Right cardiac atrium (tissue), 5 donors: Measurements from ENCODE around the gene CABLES1. TPM values are rescaled to one million over a fixed set of nuclear protein-coding genes. Genes with fewer than 3 reads are reported as not detected.
A peak's percentile ranks its signal among the peaks of the same experiment; 100 is the strongest.

Experiments
- ATAC-seq, 2 donors: fragments of 200-7000 bp; cut with Tn5 transposase; one replicate each; pipeline versions ENCODE4 v1.8.0 to v1.9.1; 2020; ENCODE audit warnings: moderate library complexity in 2 of 2, mild to moderate bottlenecking in 1 of 2
- DNase-seq, 3 donors: peaks; one replicate each; pipeline ENCODE4 v3.0.0-alpha.2; 2020
- H3K27ac ChIP-seq: one replicate; pipeline ENCODE4 v1.5.1; 2013; ENCODE audit warnings: mild to moderate bottlenecking, low read length, control low read depth, moderate library complexity
- H3K27me3 ChIP-seq: one replicate; pipeline ENCODE4 v1.6.1; 2013; ENCODE audit not compliant: control insufficient read depth, insufficient read depth
- H3K4me1 ChIP-seq: one replicate; pipeline ENCODE4 v1.6.1; 2013; ENCODE audit warnings: low read length; ENCODE audit not compliant: control insufficient read depth, insufficient read depth
- H3K4me3 ChIP-seq: one replicate; pipeline ENCODE4 v1.5.1; 2013; ENCODE audit warnings: low read length, control low read depth
- H3K9me3 ChIP-seq: one replicate; pipeline ENCODE4 v1.6.1; 2013; ENCODE audit warnings: low read length; ENCODE audit not compliant: control insufficient read depth
- WGBS: extraction: QIAGEN DNeasy Blood & Tissue Kit; methylation state at CpG from one replicate; pipeline ENCODE4 v1.1.7; 2013; 5-methylcytosine and 5-hydroxymethylcytosine counted together
- intact Hi-C, 4 donors: fragments of 100-400 bp; cut with DNase I; formaldehyde crosslinking; loops; one replicate each; pipeline versions ENCODE4 v1.11.0 to v1.14.0; 2022 to 2023
- polyA plus RNA-seq: library from polyadenylated mRNA; stranded (reverse); fragments of 200-250 nt; gene quantifications from one replicate; pipeline ENCODE4 v1.2.3, GENCODE V29; 2013
- total RNA-seq, 4 donors: library from RNA; stranded (reverse); fragmentation: NEBNext Ultra II Directional; extraction: Animal tissue kit (Norgen Biotek cat#: 25700); gene quantifications; one replicate each; pipeline ENCODE4 v1.2.1, GENCODE V29; 2021
- donor health status: healthy with polysubstance abuse.
- donor health status: DM: no; HTN: yes; CAD: no.
- donor health status: DM: no; HTN: no; CAD: no.
- donor health status: DM: no; HTN: yes; CAD: no; lungs with severe emphysema.
- donor health status: DM: yes; HTN: yes; CAD: no.

CABLES1 gene
- total and polyA plus RNA-seq, 5 donors, result 3.2 to 5.6 (median 4.1) TPM

GRCh38 chr18:23114171-23114881 lies 21.0 kb upstream of the CABLES1 start:
- H3K27ac ChIP-seq, result no peak overlapping the region
- ATAC-seq, result peak; percentile 56 to 60
- no peaks in the 10 kb centered on the region for H3K27me3 ChIP-seq
- DNase-seq, result peak in 1 of 3 donors; percentile 30
- peaks cover 4% of the 10 kb centered on the region for H3K9me3 ChIP-seq
- peaks cover 4% of the 10 kb centered on the region for H3K4me1 ChIP-seq
- H3K4me3 ChIP-seq, result no peak overlapping the region
- intact Hi-C loops, result no loop called here
- 19% methylated on average over 10 of the region's 10 CpGs for WGBS

GRCh38 chr18:23114911-23115310 lies 20.4 kb upstream of the CABLES1 start:
- DNase-seq, result no peak
- Histone ChIP-seq H3K9me3 (peaks cover 4% of the 10 kb centered on the region), H3K27me3 (no peaks in the 10 kb centered on the region), H3K4me1 (peaks cover 4% of the 10 kb centered on the region), H3K27ac (no peak overlapping the region), H3K4me3 (no peak overlapping the region)
- peak; percentile 30 to 73 for ATAC-seq
- WGBS, result 37% methylated on average over 5 of the region's 5 CpGs
- intact Hi-C loops, result no loop called here

GRCh38 chr18:23115683-23116096 lies 19.6 kb upstream of the CABLES1 start:
- H3K27me3 ChIP-seq, result no peaks in the 10 kb centered on the region
- DNase-seq (no peak), ATAC-seq (no peak)
- 66% methylated on average over 5 of the region's 5 CpGs for WGBS
- peaks cover 4% of the 10 kb centered on the region for H3K4me1 ChIP-seq
- H3K27ac ChIP-seq, result no peak overlapping the region
- H3K4me3 ChIP-seq, result no peak overlapping the region
- peaks cover 4% of the 10 kb centered on the region for H3K9me3 ChIP-seq
- intact Hi-C loops, result no loop called here

GRCh38 chr18:23121133-23121532 lies 14.2 kb upstream of the CABLES1 start:
- WGBS, result 94% methylated on average over 8 of the region's 8 CpGs
- ATAC-seq (no peak), DNase-seq (no peak)
- intact Hi-C loops, result loop anchor here in 1 of 4 donors (10.0 kb wide), 1 partner anchor 66 kb away; no protein-coding TSS in a partner anchor
- H3K27ac ChIP-seq, result no peak overlapping the region
- no peaks in the 10 kb centered on the region for H3K27me3 ChIP-seq
- H3K4me1 ChIP-seq, result no peaks in the 10 kb centered on the region
- H3K9me3 ChIP-seq, result no peaks in the 10 kb centered on the region
- no peak overlapping the region for H3K4me3 ChIP-seq

- intact Hi-C loops, result loop anchor here in 1 of 4 donors (10.0 kb wide), 1 partner anchor 68 kb away; no protein-coding TSS in a partner anchor
- 76% methylated on average over 15 of the region's 15 CpGs for WGBS
- Histone ChIP-seq H3K4me1 (no peaks in the 10 kb centered on the region), H3K27me3 (no peaks in the 10 kb centered on the region), H3K27ac (no peak overlapping the region), H3K9me3 (no peaks in the 10 kb centered on the region), H3K4me3 (no peak overlapping the region)
- DNase-seq (no peak), ATAC-seq (peak in 1 of 2 donors; percentile 61)
Measured at GRCh38 chr18:23122334-23123229, 12.7 kb upstream of the CABLES1 start.

- DNase-seq (no peak), ATAC-seq (peak; percentile 35 to 56)
- Histone ChIP-seq H3K9me3 (no peaks in the 10 kb centered on the region), H3K27ac (no peak overlapping the region), H3K4me3 (no peak overlapping the region), H3K27me3 (no peaks in the 10 kb centered on the region), H3K4me1 (peaks cover 2% of the 10 kb centered on the region)
- intact Hi-C loops, result loop anchor here in 1 of 4 donors (10.0 kb wide), 1 partner anchor 72 kb away; no protein-coding TSS in a partner anchor
- 74% methylated on average over 11 of the region's 11 CpGs for WGBS
Measured at GRCh38 chr18:23126376-23127056, 8.8 kb upstream of the CABLES1 start.

- H3K4me3 ChIP-seq, result no peak overlapping the region
- H3K27me3 ChIP-seq, result no peaks in the 10 kb centered on the region
- H3K9me3 ChIP-seq, result no peaks in the 10 kb centered on the region
- H3K27ac ChIP-seq, result no peak overlapping the region
- ATAC-seq (peak; percentile 15 to 74), DNase-seq (no peak)
- 39% methylated on average over 6 of the region's 6 CpGs for WGBS
- H3K4me1 ChIP-seq, result peaks cover 2% of the 10 kb centered on the region
- intact Hi-C loops, result loop anchor here in 1 of 4 donors (10.0 kb wide), 1 partner anchor 72 kb away; no protein-coding TSS in a partner anchor
Measured at GRCh38 chr18:23127090-23127489, 8.2 kb upstream of the CABLES1 start.

- DNase-seq (no peak), ATAC-seq (peak in 1 of 2 donors; percentile 7)
- H3K4me1 ChIP-seq, result peaks cover 2% of the 10 kb centered on the region
- no peaks in the 10 kb centered on the region for H3K9me3 ChIP-seq
- intact Hi-C loops, result loop anchor here in 2 of 4 donors (5.0 to 10.0 kb wide), 5 partner anchors 75 to 283 kb away; no protein-coding TSS in a partner anchor
- WGBS, result 70% methylated on average over 8 of the region's 8 CpGs
- H3K27ac ChIP-seq, result peak overlapping the region; percentile 75
- no peak overlapping the region for H3K4me3 ChIP-seq
- H3K27me3 ChIP-seq, result no peaks in the 10 kb centered on the region
Measured at GRCh38 chr18:23129355-23130002, 5.8 kb upstream of the CABLES1 start.

- Histone ChIP-seq H3K4me3 (no peak overlapping the region), H3K9me3 (no peaks in the 10 kb centered on the region), H3K27me3 (no peaks in the 10 kb centered on the region), H3K27ac (no peak overlapping the region), H3K4me1 (peaks cover 2% of the 10 kb centered on the region)
- peak; percentile 61 to 66 for ATAC-seq
- DNase-seq, result peak in 2 of 3 donors; percentile 47 to 53
- intact Hi-C loops, result loop anchor here in 2 of 4 donors (5.0 to 10.0 kb wide), 4 partner anchors 93 to 280 kb away; no protein-coding TSS in a partner anchor
- WGBS, result 22% methylated on average over 8 of the region's 8 CpGs
Measured at GRCh38 chr18:23131693-23132319, 3.5 kb upstream of the CABLES1 start.
